OCI-LY7 (cell line): ENCODE data around the gene MIPEP.

Source experiments
- CTCF ChIP-seq: fragments of 200-600 bp; sonication (generic); conservative IDR thresholded peaks from 2 replicates; pipeline ENCODE4 v1.5.1; 2014; ENCODE audit warnings: mild to moderate bottlenecking, antibody characterized with exemption, low read length, moderate library complexity, mixed read lengths
- EZH2phosphoT487 ChIP-seq: fragments of 200-600 bp; sonication (generic); IDR thresholded peaks from 2 replicates; pipeline ENCODE4 v1.6.1; 2018; ENCODE audit warnings: low read depth, borderline replicate concordance, mild to moderate bottlenecking, mixed run types, antibody characterized with exemption, low read length, moderate library complexity, mixed read lengths

- TF ChIP-seq CTCF (no peak), EZH2phosphoT487 (no peak)
Measured at GRCh38 chr13:23725922-23726321, 163.3 kb downstream of the MIPEP start.
